Activated T-cell treated with anti-CD3 and anti-CD28 coated beads, Interleukin-2, amount 50 U/mL, for 72 hours (primary cell): ENCODE data around the gene CACNA2D2. TPM values are rescaled to one million over a fixed set of nuclear protein-coding genes. Genes with fewer than 3 reads are reported as not detected.

Source experiments
- ATAC-seq, 2 donors: fragments of 150-1000 bp; cut with Tn5 transposase; replicated peaks in 1 of 2; 2 replicates each; pipeline ENCODE4 v1.10.0; 2021; ENCODE audit warnings: moderate library complexity in 2 of 2, mild to moderate bottlenecking in 1 of 2
- DNase-seq, 2 donors: peaks; one replicate each; pipeline ENCODE4 v3.0.0; 2021 to 2022; ENCODE audit warnings: mixed read lengths in 1 of 2
- H3K27ac Mint-ChIP-seq: one replicate; pipeline ENCODE4 v1.8.0; 2022; ENCODE audit warnings: mild to moderate bottlenecking, moderate library complexity, mixed read lengths
- H3K27me3 Mint-ChIP-seq: one replicate; pipeline ENCODE4 v1.8.0; 2022; ENCODE audit warnings: low read depth, mixed read lengths
- H3K36me3 Mint-ChIP-seq, 2 donors: one replicate each; pipeline ENCODE4 v1.8.0; 2022; ENCODE audit warnings: mixed read lengths in 2 of 2, mild to moderate bottlenecking in 1 of 2; ENCODE audit not compliant: insufficient read depth in 2 of 2
- H3K4me1 Mint-ChIP-seq: one replicate; pipeline ENCODE4 v1.8.0; 2022; ENCODE audit warnings: low read depth, mixed read lengths
- H3K4me3 Mint-ChIP-seq, 2 donors: one replicate each; pipeline ENCODE4 v1.8.0; 2022; ENCODE audit warnings: mild to moderate bottlenecking in 2 of 2, mixed read lengths in 2 of 2, moderate library complexity in 2 of 2
- H3K9me3 Mint-ChIP-seq, 2 donors: one replicate each; pipeline ENCODE4 v1.8.0; 2022; ENCODE audit warnings: mixed read lengths in 2 of 2
- total RNA-seq, 2 donors: library from RNA; stranded (reverse); gene quantifications; one replicate each; pipeline ENCODE4 v1.2.3, GENCODE V29; 2022

CACNA2D2 gene
- total RNA-seq, 2 donors from 2014 or later = 3.3 to 5.4 TPM

GRCh38 chr3:50457988-50458387 is 45.4 kb downstream of the CACNA2D2 start:
- no peaks in the 10 kb centered on the region for H3K4me1 Mint-ChIP-seq
- no peaks in the 10 kb centered on the region for H3K9me3 Mint-ChIP-seq
- H3K4me3 Mint-ChIP-seq = no peak overlapping the region
- DNase-seq (no peak), ATAC-seq (no peak)
- H3K27me3 Mint-ChIP-seq = no peaks in the 10 kb centered on the region
- H3K27ac Mint-ChIP-seq = no peak overlapping the region
- no peaks in the 10 kb centered on the region for H3K36me3 Mint-ChIP-seq

- Mint-ChIP-seq H3K27ac (no peak overlapping the region), H3K4me3 (no peak overlapping the region)
These were observed 48.0 kb downstream of the CACNA2D2 start for GRCh38 chr3:50455161-50456018.

GRCh38 chr3:50454481-50455070 is 48.9 kb downstream of the CACNA2D2 start:
- Mint-ChIP-seq H3K36me3 (no peaks in the 10 kb centered on the region), H3K27ac (no peak overlapping the region), H3K27me3 (no peaks in the 10 kb centered on the region), H3K4me3 (no peak overlapping the region), H3K4me1 (peaks cover 21% of the 10 kb centered on the region), H3K9me3 (no peaks in the 10 kb centered on the region)
- DNase-seq = no peak
- no peak for ATAC-seq

More at GRCh38 chr3:50455161-50456018, 48.0 kb downstream of the CACNA2D2 start:
- Mint-ChIP-seq H3K36me3 (no peaks in the 10 kb centered on the region), H3K4me1 (peaks cover 13% of the 10 kb centered on the region), H3K9me3 (no peaks in the 10 kb centered on the region), H3K27me3 (no peaks in the 10 kb centered on the region)
- ATAC-seq (no peak), DNase-seq (no peak)

GRCh38 chr3:50453907-50454306 is 49.5 kb downstream of the CACNA2D2 start:
- no peaks in the 10 kb centered on the region for H3K27me3 Mint-ChIP-seq
- no peak for DNase-seq

GRCh38 chr3:50450209-50450921 is 53.1 kb downstream of the CACNA2D2 start:
- Mint-ChIP-seq H3K4me1 (peaks cover 26% of the 10 kb centered on the region), H3K27me3 (no peaks in the 10 kb centered on the region), H3K36me3 (no peaks in the 10 kb centered on the region), H3K4me3 (peak overlapping the region; percentile 79 to 85), H3K27ac (peak overlapping the region; percentile 79), H3K9me3 (no peaks in the 10 kb centered on the region)
- peak; percentile 78 to 87 for DNase-seq
- ATAC-seq = peak; percentile 90 to 92

More at GRCh38 chr3:50453907-50454306, 49.5 kb downstream of the CACNA2D2 start:
- Mint-ChIP-seq H3K9me3 (no peaks in the 10 kb centered on the region), H3K36me3 (no peaks in the 10 kb centered on the region), H3K4me1 (peaks cover 26% of the 10 kb centered on the region), H3K27ac (no peak overlapping the region), H3K4me3 (no peak overlapping the region)
- ATAC-seq = no peak

GRCh38 chr3:50448752-50449539 is 54.5 kb downstream of the CACNA2D2 start:
- Mint-ChIP-seq H3K27ac (no peak overlapping the region), H3K36me3 (no peaks in the 10 kb centered on the region), H3K4me1 (peaks cover 26% of the 10 kb centered on the region), H3K9me3 (no peaks in the 10 kb centered on the region), H3K4me3 (peak overlapping the region; percentile 50 to 79), H3K27me3 (no peaks in the 10 kb centered on the region)
- ATAC-seq = no peak
- no peak for DNase-seq

GRCh38 chr3:50447290-50447840 is 56.1 kb downstream of the CACNA2D2 start:
- H3K4me3 Mint-ChIP-seq = no peak overlapping the region
- H3K4me1 Mint-ChIP-seq = peaks cover 26% of the 10 kb centered on the region
- ATAC-seq = no peak
- no peaks in the 10 kb centered on the region for H3K27me3 Mint-ChIP-seq
- H3K27ac Mint-ChIP-seq = no peak overlapping the region
- H3K36me3 Mint-ChIP-seq = no peaks in the 10 kb centered on the region
- no peaks in the 10 kb centered on the region for H3K9me3 Mint-ChIP-seq
- DNase-seq = no peak

- Mint-ChIP-seq H3K36me3 (no peaks in the 10 kb centered on the region), H3K9me3 (no peaks in the 10 kb centered on the region), H3K27ac (no peak overlapping the region), H3K27me3 (no peaks in the 10 kb centered on the region), H3K4me3 (no peak overlapping the region), H3K4me1 (peaks cover 19% of the 10 kb centered on the region)
- no peak for DNase-seq
- no peak for ATAC-seq
These were observed 57.5 kb downstream of the CACNA2D2 start for GRCh38 chr3:50445919-50446318.

GRCh38 chr3:50444782-50445181 is 58.7 kb downstream of the CACNA2D2 start:
- Mint-ChIP-seq H3K27me3 (no peaks in the 10 kb centered on the region), H3K4me3 (no peak overlapping the region), H3K4me1 (peaks cover 7% of the 10 kb centered on the region), H3K9me3 (no peaks in the 10 kb centered on the region), H3K36me3 (no peaks in the 10 kb centered on the region), H3K27ac (no peak overlapping the region)
- DNase-seq (no peak), ATAC-seq (no peak)

GRCh38 chr3:50444213-50444612 is 59.2 kb downstream of the CACNA2D2 start:
- Mint-ChIP-seq H3K4me3 (no peak overlapping the region), H3K27me3 (no peaks in the 10 kb centered on the region), H3K36me3 (no peaks in the 10 kb centered on the region), H3K4me1 (peaks cover 2% of the 10 kb centered on the region), H3K9me3 (no peaks in the 10 kb centered on the region), H3K27ac (no peak overlapping the region)
- no peak for DNase-seq
- no peak for ATAC-seq

- no peak overlapping the region for H3K4me3 Mint-ChIP-seq
- no peaks in the 10 kb centered on the region for H3K27me3 Mint-ChIP-seq
- H3K9me3 Mint-ChIP-seq = no peaks in the 10 kb centered on the region
- no peak for DNase-seq
- no peaks in the 10 kb centered on the region for H3K36me3 Mint-ChIP-seq
- ATAC-seq = no peak
- no peak overlapping the region for H3K27ac Mint-ChIP-seq
- no peaks in the 10 kb centered on the region for H3K4me1 Mint-ChIP-seq
These were observed 60.4 kb downstream of the CACNA2D2 start for GRCh38 chr3:50442945-50443579.
